Measurements from ENCODE around the gene PRR7.

Gene PRR7

DNA sequence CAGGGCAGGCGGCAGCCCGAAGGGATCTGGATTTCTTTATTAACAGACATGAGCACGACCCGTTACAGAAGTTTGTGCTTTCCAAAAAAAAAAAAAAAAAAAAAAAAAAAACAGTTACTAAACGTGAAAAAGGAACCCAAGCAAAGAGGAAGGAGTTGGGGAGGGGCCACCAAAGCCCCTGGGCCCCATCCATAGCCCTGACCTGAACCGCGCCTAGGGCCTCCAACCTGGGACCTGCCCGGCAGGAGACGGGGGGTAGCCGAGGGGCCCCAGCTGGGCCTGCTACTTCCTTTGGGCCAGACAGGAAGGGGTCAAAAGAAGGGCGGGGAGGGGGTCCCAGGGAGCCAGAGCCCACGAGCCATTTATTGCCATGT is 10.0 kb downstream of the PRR7 start:
- TF ChIP-seq, protein P1, sequence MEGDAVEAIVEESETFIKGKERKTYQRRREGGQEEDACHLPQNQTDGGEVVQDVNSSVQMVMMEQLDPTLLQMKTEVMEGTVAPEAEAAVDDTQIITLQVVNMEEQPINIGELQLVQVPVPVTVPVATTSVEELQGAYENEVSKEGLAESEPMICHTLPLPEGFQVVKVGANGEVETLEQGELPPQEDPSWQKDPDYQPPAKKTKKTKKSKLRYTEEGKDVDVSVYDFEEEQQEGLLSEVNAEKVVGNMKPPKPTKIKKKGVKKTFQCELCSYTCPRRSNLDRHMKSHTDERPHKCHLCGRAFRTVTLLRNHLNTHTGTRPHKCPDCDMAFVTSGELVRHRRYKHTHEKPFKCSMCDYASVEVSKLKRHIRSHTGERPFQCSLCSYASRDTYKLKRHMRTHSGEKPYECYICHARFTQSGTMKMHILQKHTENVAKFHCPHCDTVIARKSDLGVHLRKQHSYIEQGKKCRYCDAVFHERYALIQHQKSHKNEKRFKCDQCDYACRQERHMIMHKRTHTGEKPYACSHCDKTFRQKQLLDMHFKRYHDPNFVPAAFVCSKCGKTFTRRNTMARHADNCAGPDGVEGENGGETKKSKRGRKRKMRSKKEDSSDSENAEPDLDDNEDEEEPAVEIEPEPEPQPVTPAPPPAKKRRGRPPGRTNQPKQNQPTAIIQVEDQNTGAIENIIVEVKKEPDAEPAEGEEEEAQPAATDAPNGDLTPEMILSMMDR (IDR thresholded peaks at IDR 0.05; ENCODE audit: borderline replicate concordance, control extremely low read depth, extremely low read depth, insufficient read depth, missing control alignments) = no peak
- in situ Hi-C loops (cut with MboI; ENCODE audit: low sequenced_read_pairs, unreplicated experiment) = loop anchor here (10.0 kb wide), 1 partner anchor 52 kb away; the partner anchor contains the start of genes F12 and PFN3
- no peak for DNase-seq (ENCODE audit: low spot score)

DNA sequence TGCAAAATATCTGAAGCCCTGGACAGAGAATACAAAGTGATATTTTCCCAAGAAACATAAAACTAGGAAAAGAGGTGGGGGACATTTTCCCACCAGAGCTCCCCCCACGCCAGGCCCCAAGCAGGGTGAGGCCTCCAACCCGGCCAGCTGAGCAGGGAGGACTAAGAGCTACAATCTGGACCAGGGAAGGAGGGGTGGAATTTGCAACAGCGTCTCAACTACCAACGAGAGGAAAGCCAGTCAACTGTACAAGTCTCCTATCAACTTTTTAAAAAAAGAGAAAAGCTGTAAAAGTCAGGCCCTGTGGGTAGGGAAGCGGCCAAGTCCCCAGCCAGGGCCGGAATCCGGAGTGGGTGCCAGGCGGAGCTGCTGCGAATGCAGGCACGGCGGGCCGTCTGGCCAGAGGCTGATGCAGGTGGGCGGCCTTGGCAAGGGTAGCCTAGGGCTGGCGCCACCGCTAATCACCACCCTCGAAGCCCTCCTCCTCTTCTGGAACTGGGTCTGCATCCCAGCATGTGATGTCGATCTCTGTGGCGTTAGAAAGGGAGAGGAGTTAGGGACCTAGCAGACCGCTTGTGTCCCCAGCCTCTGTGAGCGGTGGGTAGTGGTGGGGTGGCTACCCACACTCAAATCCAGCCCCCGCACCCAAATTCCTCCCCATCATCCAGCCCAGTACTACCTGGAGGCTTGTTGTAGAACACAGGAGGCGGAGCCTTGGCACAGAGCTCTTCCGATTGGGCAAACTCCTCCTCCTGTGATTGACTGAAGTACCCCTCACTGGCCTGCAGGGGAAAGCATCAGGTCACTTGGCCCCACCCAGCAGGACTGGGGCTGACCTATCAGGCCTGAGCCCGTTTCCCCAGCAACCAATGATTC is 10.6 kb downstream of the PRR7 start:
- TF ChIP-seq, protein P1 (IDR thresholded peaks at IDR 0.05; ENCODE audit: borderline replicate concordance, control extremely low read depth, extremely low read depth, insufficient read depth, missing control alignments) = peak; percentile 16
- in situ Hi-C loops (cut with MboI; ENCODE audit: low sequenced_read_pairs, unreplicated experiment) = loop anchor here (10.0 kb wide), 1 partner anchor 52 kb away; the partner anchor contains the start of genes F12 and PFN3
- peak; percentile 93 for DNase-seq (ENCODE audit: low spot score)

DNA sequence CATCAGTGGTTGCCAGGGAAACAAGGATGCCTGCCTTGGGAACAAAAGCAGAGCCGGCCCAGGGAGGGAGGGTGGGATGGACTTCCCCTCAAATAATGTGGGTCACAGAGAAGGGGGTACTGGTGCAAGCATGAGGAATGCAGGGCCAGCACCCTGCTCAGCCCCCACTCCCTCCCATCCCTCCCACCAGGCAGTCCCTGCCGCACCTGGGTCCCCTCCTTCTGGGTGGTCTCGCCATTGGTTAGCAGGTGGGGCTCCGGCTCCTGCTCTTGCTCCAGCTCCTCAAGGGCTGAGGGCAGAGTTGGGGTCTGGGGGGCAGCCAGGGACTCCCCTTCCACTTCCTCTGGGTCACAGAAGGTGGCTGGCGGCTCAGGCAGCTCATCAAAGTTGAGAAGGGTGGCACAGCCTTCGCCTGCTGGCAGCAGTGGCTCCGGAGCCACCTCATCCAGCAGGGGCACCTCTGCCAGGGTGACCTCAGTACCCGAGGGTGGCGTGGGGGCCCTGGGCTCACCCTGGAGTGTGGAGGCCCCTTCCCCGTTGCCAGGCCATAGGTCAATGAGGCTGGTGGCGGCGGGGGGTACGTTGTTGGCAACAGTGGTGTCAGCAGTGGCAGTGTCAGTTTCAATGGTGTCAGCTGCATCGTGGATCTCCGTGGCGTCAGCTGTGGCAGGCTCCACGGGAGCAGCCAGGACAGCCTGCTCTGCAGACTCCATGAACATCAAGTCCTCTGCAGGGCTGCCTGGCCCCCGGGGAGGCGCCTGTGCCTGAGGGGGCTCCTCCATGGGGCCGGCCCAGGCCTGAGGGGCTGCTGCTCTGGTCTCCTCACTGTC is 11.5 kb downstream of the PRR7 start:
- TF ChIP-seq, protein P1 (IDR thresholded peaks at IDR 0.05; ENCODE audit: borderline replicate concordance, control extremely low read depth, extremely low read depth, insufficient read depth, missing control alignments) = no peak
- no peak for DNase-seq (ENCODE audit: low spot score)
- in situ Hi-C loops (cut with MboI; ENCODE audit: low sequenced_read_pairs, unreplicated experiment) = loop anchor here (10.0 kb wide), 1 partner anchor 53 kb away; the partner anchor contains the start of genes F12 and PFN3

DNA sequence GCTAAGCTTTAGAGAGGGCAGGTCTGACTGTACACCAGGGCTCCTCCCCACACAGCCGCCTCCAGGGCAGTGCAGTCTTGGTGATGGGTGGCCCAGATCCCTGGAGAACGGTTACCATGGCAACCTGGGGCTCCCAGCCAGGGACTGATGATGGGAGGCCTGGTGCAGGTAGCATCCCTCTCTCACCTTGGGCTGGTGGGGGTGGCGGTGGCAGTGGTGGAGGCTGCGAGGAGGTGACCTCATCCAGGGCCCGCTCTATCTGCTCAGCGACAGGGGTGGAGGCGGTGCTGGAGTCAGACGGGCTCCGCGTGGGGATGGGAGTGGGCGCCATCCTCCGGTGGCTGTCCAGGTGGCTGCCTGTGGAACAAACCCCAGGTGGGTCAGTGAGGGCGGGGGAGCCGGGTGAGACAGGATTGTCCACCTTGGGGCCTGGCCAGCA is 12.3 kb downstream of the PRR7 start:
- TF ChIP-seq, protein P1 (IDR thresholded peaks at IDR 0.05; ENCODE audit: borderline replicate concordance, control extremely low read depth, extremely low read depth, insufficient read depth, missing control alignments) = no peak
- in situ Hi-C loops (cut with MboI; ENCODE audit: low sequenced_read_pairs, unreplicated experiment) = loop anchor here (10.0 kb wide), 1 partner anchor 54 kb away; the partner anchor contains the start of genes F12 and PFN3
- no peak for DNase-seq (ENCODE audit: low spot score)

DNA sequence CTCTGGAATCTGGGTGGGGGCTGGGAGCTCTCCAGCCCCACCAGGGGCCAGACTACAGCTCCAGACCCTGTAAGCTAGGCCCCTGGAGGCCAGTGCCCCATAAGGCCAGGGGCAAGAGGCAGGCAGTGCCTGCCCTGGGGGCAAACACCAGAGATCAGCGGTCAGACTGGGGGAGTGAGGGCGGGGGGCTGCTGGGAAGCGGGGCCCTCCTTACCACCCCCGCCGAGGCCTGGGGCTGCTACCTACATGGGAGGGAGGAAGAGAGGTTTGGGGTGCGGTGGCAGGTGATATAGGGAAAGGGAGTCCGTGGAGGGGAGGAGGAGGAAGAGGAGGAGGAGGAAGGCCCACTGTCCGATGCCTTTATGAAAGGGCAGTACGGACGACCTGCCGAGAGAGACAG is 12.7 kb downstream of the PRR7 start:
- TF ChIP-seq, protein P1 (IDR thresholded peaks at IDR 0.05; ENCODE audit: borderline replicate concordance, control extremely low read depth, extremely low read depth, insufficient read depth, missing control alignments) = no peak
- DNase-seq (ENCODE audit: low spot score) = no peak
- in situ Hi-C loops (cut with MboI; ENCODE audit: low sequenced_read_pairs, unreplicated experiment) = loop anchor here (10.0 kb wide), 1 partner anchor 55 kb away; the partner anchor contains the start of genes F12 and PFN3
